ENCODE data around the gene RPL28.

DNA sequence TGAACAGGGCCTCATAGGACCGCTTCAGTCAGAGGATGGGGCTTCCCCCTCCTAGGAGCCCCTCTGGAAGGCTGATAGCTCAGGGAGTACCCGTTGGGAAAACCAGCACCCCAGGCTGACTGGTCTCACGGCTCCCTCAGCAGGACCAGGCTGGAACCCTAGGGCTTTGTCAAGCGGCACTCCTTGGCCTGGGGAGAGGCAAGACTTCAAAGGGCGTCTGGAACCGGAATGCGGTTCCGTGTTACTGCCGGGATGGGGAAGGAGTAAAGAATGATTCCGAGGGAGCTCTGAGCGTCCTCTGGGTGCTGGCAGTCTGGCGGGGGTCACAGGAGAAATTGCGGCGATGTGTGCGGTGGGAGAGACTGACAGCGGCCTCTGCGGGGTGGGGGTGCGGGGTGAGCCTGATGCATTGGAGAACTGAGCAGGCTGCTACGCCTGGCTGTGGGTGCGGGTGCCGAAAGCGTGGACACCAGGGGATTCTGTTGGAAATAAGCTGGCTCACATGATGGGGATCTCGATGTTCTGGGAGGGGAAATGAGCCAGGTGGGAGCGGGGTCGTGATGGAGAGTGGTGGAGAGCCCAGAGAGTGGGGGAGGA lies 33.1 kb upstream of the RPL28 start:
- no peak for TF ChIP-seq ESRRA (CRISPR knock-in tag; IDR thresholded peaks at IDR 0.05; ENCODE audit: borderline replicate concordance)
- TF ChIP-seq, protein P1, sequence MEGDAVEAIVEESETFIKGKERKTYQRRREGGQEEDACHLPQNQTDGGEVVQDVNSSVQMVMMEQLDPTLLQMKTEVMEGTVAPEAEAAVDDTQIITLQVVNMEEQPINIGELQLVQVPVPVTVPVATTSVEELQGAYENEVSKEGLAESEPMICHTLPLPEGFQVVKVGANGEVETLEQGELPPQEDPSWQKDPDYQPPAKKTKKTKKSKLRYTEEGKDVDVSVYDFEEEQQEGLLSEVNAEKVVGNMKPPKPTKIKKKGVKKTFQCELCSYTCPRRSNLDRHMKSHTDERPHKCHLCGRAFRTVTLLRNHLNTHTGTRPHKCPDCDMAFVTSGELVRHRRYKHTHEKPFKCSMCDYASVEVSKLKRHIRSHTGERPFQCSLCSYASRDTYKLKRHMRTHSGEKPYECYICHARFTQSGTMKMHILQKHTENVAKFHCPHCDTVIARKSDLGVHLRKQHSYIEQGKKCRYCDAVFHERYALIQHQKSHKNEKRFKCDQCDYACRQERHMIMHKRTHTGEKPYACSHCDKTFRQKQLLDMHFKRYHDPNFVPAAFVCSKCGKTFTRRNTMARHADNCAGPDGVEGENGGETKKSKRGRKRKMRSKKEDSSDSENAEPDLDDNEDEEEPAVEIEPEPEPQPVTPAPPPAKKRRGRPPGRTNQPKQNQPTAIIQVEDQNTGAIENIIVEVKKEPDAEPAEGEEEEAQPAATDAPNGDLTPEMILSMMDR (IDR thresholded peaks at IDR 0.05): no peak
- TF ChIP-seq, protein P2, sequence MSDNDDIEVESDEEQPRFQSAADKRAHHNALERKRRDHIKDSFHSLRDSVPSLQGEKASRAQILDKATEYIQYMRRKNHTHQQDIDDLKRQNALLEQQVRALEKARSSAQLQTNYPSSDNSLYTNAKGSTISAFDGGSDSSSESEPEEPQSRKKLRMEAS (CRISPR knock-in tag; IDR thresholded peaks at IDR 0.05): no peak
- TF ChIP-seq GABPB1 (CRISPR knock-in tag; IDR thresholded peaks at IDR 0.05): no peak
- TF ChIP-seq, protein P3, sequence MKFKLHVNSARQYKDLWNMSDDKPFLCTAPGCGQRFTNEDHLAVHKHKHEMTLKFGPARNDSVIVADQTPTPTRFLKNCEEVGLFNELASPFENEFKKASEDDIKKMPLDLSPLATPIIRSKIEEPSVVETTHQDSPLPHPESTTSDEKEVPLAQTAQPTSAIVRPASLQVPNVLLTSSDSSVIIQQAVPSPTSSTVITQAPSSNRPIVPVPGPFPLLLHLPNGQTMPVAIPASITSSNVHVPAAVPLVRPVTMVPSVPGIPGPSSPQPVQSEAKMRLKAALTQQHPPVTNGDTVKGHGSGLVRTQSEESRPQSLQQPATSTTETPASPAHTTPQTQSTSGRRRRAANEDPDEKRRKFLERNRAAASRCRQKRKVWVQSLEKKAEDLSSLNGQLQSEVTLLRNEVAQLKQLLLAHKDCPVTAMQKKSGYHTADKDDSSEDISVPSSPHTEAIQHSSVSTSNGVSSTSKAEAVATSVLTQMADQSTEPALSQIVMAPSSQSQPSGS (CRISPR knock-in tag; IDR thresholded peaks at IDR 0.05; ENCODE audit: borderline replicate concordance, low read depth): no peak
- TF ChIP-seq, protein P4, sequence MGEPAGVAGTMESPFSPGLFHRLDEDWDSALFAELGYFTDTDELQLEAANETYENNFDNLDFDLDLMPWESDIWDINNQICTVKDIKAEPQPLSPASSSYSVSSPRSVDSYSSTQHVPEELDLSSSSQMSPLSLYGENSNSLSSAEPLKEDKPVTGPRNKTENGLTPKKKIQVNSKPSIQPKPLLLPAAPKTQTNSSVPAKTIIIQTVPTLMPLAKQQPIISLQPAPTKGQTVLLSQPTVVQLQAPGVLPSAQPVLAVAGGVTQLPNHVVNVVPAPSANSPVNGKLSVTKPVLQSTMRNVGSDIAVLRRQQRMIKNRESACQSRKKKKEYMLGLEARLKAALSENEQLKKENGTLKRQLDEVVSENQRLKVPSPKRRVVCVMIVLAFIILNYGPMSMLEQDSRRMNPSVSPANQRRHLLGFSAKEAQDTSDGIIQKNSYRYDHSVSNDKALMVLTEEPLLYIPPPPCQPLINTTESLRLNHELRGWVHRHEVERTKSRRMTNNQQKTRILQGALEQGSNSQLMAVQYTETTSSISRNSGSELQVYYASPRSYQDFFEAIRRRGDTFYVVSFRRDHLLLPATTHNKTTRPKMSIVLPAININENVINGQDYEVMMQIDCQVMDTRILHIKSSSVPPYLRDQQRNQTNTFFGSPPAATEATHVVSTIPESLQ (CRISPR knock-in tag; IDR thresholded peaks at IDR 0.05): no peak
- no peak for TF ChIP-seq FOXJ3 (CRISPR knock-in tag; IDR thresholded peaks at IDR 0.05; ENCODE audit: borderline replicate concordance)
- no peak for TF ChIP-seq MXD4 (CRISPR knock-in tag; IDR thresholded peaks at IDR 0.05; ENCODE audit: borderline replicate concordance)
- TF ChIP-seq NR3C1 (CRISPR knock-in tag; conservative IDR thresholded peaks at IDR 0.05; ENCODE audit: low read depth): no peak
- no peak for TF ChIP-seq ZNF121 (CRISPR knock-in tag; IDR thresholded peaks at IDR 0.05)
- no peak for TF ChIP-seq NR2C2 (CRISPR knock-in tag; IDR thresholded peaks at IDR 0.05)
